Measurements from ENCODE around the gene CCND1.

The CCND1 gene

GRCh38 chr11:69641681-69642548 is 959 bp downstream of the CCND1 start:
- DNase-seq (ENCODE audit: low read depth): no peak

- no peak for DNase-seq (ENCODE audit: low read depth)
These were observed 1.6 kb downstream of the CCND1 start for GRCh38 chr11:69642549-69642912.

GRCh38 chr11:69642913-69643632 is 2.1 kb downstream of the CCND1 start:
- peak; percentile 53 for DNase-seq (ENCODE audit: low read depth)

- DNase-seq (ENCODE audit: low read depth): no peak
These were observed 2.7 kb downstream of the CCND1 start for GRCh38 chr11:69643646-69644045.

GRCh38 chr11:69644071-69644961 is 3.4 kb downstream of the CCND1 start:
- peak; percentile 74 for DNase-seq (ENCODE audit: low read depth)

- DNase-seq (ENCODE audit: low read depth): no peak
These were observed 4.2 kb downstream of the CCND1 start for GRCh38 chr11:69644962-69645675.

GRCh38 chr11:69645801-69646492 is 5.0 kb downstream of the CCND1 start:
- no peak for DNase-seq (ENCODE audit: low read depth)

- no peak for DNase-seq (ENCODE audit: low read depth)
These were observed 5.8 kb downstream of the CCND1 start for GRCh38 chr11:69646493-69647389.

GRCh38 chr11:69647390-69647748 is 6.4 kb downstream of the CCND1 start:
- no peak for DNase-seq (ENCODE audit: low read depth)

GRCh38 chr11:69647761-69648497 is 7.0 kb downstream of the CCND1 start:
- no peak for DNase-seq (ENCODE audit: low read depth)

- DNase-seq (ENCODE audit: low read depth): no peak
These were observed 8.0 kb downstream of the CCND1 start for GRCh38 chr11:69648679-69649575.

- DNase-seq (ENCODE audit: low read depth): no peak
These were observed 8.6 kb downstream of the CCND1 start for GRCh38 chr11:69649576-69649900.

GRCh38 chr11:69650081-69650831 is 9.3 kb downstream of the CCND1 start:
- no peak for DNase-seq (ENCODE audit: low read depth)

GRCh38 chr11:69650832-69651344 is 9.9 kb downstream of the CCND1 start:
- DNase-seq (ENCODE audit: low read depth): no peak

- no peak for DNase-seq (ENCODE audit: low read depth)
These were observed 11.1 kb downstream of the CCND1 start for GRCh38 chr11:69651834-69652620.

- DNase-seq (ENCODE audit: low read depth): no peak
These were observed 12.0 kb downstream of the CCND1 start for GRCh38 chr11:69652999-69653398.
